ENCODE measurements around the gene POMC. TPM values are rescaled to one million over a fixed set of nuclear protein-coding genes. Genes with fewer than 3 reads are reported as not detected.

The POMC gene
- total RNA-seq, 1 experiment from 2014 or later, result 1.6 TPM

GRCh38 chr2:25158096-25158852 lies 10.1 kb downstream of the POMC start:
- Histone ChIP-seq H2AFZ (ENCODE audit: low read length) (no peak overlapping the region), H3K27me3 (ENCODE audit: insufficient read depth, low read length) (no peaks in the 10 kb centered on the region), H3K9me3 (ENCODE audit: control insufficient read depth, low read depth, low read length) (no peaks in the 10 kb centered on the region), H3K4me2 (ENCODE audit: insufficient read depth, insufficient read length, low read length) (no peak overlapping the region), H3K9ac (ENCODE audit: extremely low read depth, insufficient read length, low read length) (no peak overlapping the region), H3K27ac (ENCODE audit: insufficient read length, low read depth, low read length) (no peak overlapping the region), H3K56ac (ENCODE audit: insufficient read length, low read depth, low read length) (no peak overlapping the region), H3K18ac (ENCODE audit: insufficient read length, low read depth, low read length) (no peak overlapping the region), H2BK12ac (ENCODE audit: insufficient read length, low read depth, low read length) (no peak overlapping the region), H3K23me2 (ENCODE audit: insufficient read length, low read depth, low read length, poor library complexity, severe bottlenecking) (no peaks in the 10 kb centered on the region), H3K4ac (ENCODE audit: low read depth, low read length) (no peak overlapping the region), H2BK5ac (ENCODE audit: insufficient read length, low read length) (no peak overlapping the region), H4K91ac (ENCODE audit: insufficient read length, low read depth, low read length) (no peak overlapping the region), H2BK20ac (ENCODE audit: low read depth, low read length, poor library complexity, severe bottlenecking) (no peak overlapping the region), H3K4me1 (ENCODE audit: insufficient read depth, low read length) (no peaks in the 10 kb centered on the region), H3K23ac (ENCODE audit: insufficient read length, low read depth, low read length) (no peak overlapping the region), H2BK120ac (ENCODE audit: low read depth, low read length, poor library complexity, severe bottlenecking) (no peak overlapping the region), H3T11ph (ENCODE audit: low read length) (no peak overlapping the region), H3K79me1 (ENCODE audit: insufficient read depth, low read depth, low read length, poor library complexity, severe bottlenecking) (no peaks in the 10 kb centered on the region), H4K20me1 (ENCODE audit: control insufficient read depth, insufficient read depth, insufficient read length) (no peaks in the 10 kb centered on the region), H4K5ac (ENCODE audit: insufficient read length, low read depth, low read length) (no peak overlapping the region), H3K14ac (ENCODE audit: insufficient read depth, low read length) (no peak overlapping the region; the same call in 1 of the 2 replicates), H3K79me2 (ENCODE audit: insufficient read depth, low read length) (no peaks in the 10 kb centered on the region), H2AK5ac (ENCODE audit: insufficient read length, low read length) (no peak overlapping the region), H2BK15ac (ENCODE audit: low read depth, low read length) (no peak overlapping the region), H4K8ac (replicated peaks; ENCODE audit: insufficient read length, low read depth, low read length) (no peak overlapping the region)
- Mint-ChIP-seq H3K27ac (no peak overlapping the region), H3K36me3 (ENCODE audit: insufficient read depth in 1 of 3, low read depth in 3 of 3) (peaks cover 3 to 4% (median 4%) of the 10 kb centered on the region in 3 experiments; a peak in 2 of 7 replicates), H3K27me3 (ENCODE audit: low read depth) (peaks cover 1% of the 10 kb centered on the region; the same call in 1 of the 2 replicates), H3K4me1 (peaks cover 10 to 20% of the 10 kb centered on the region in 2 experiments), H3K9me3 (no peaks in the 10 kb centered on the region), H3K4me3 (no peak overlapping the region)
- WGBS (ENCODE audit: extremely low coverage, insufficient read length, low lambda C conversion rate), result no CpG with 5 or more reads among the region's 11 CpGs
- no peak for DNase-seq
- TF ChIP-seq, protein P1, sequence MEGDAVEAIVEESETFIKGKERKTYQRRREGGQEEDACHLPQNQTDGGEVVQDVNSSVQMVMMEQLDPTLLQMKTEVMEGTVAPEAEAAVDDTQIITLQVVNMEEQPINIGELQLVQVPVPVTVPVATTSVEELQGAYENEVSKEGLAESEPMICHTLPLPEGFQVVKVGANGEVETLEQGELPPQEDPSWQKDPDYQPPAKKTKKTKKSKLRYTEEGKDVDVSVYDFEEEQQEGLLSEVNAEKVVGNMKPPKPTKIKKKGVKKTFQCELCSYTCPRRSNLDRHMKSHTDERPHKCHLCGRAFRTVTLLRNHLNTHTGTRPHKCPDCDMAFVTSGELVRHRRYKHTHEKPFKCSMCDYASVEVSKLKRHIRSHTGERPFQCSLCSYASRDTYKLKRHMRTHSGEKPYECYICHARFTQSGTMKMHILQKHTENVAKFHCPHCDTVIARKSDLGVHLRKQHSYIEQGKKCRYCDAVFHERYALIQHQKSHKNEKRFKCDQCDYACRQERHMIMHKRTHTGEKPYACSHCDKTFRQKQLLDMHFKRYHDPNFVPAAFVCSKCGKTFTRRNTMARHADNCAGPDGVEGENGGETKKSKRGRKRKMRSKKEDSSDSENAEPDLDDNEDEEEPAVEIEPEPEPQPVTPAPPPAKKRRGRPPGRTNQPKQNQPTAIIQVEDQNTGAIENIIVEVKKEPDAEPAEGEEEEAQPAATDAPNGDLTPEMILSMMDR (conservative IDR thresholded peaks at IDR 0.05), result no peak
